Spleen (tissue), 7 donors: ENCODE data around the gene ITSN1.

Source experiments
- CTCF ChIP-seq, 11 experiments: fragments of 200-600 bp in 7 of 11; fragments of 450-650 bp in 4 of 11; sonication (generic) in 4 of 11; IDR thresholded peaks in 8 of 11; conservative IDR thresholded peaks in 3 of 11; 1 replicate in 7 of 11; 2 replicates in 4 of 11; pipeline versions ENCODE4 v1.4.0 to v1.8.0; 2016 to 2021; ENCODE audit warnings: antibody characterized with exemption in 11 of 11, inconsistent platforms in 4 of 11, mild to moderate bottlenecking in 1 of 11
- POLR2A ChIP-seq, 3 donors: fragments of 450-650 bp; IDR thresholded peaks; one replicate each; pipeline ENCODE4 v1.5.1; 2017; ENCODE audit warnings: antibody characterized with exemption in 3 of 3, mild to moderate bottlenecking in 1 of 3
- donor health status: DM: no; HTN: no; CAD: no; lungs with moderate emphysema.
- donor health status: DM: no; HTN: no; CAD: no.
- donor health status: DM: no; HTN: no; CAD: no.

DNA sequence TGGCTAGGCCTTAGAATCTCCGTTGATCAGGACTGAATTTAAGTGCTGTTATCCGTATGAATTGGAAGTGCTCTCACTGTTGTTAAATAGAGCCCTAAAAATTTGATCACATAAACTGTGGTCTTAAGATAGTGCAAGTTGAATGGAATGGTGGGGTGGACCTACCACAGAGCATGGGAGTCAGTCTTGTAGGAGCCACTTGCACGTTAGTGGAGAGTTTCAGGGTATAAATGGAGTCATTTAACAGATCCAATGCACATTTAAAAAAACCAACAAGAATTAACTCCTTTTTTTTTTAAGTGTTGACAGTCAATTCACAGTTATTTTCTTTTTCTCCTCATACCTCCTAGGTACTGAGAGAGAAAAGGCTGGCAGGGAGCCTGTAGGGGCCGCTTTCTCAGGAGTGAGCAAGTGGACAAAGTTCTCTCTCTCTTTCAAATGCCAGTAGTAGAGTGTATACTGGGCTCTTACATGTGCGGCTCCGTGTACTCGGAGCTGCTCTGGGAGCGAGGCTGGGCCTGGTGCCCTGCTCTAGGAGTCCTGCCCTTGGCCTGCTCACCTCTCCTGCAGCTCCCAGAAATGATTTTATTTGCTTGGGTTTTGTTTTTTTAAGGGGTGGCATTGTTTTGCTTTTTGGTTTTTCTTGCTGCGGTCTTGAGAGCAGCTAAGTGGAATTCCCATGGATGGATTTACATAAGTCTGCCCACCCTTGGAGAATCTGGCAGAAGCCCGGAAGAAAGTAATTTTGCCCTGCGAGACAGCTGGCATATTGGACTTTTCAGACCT, 182.0 kb downstream of the ITSN1 start:
- no peak for TF ChIP-seq POLR2A (IDR thresholded peaks at IDR 0.05)
- TF ChIP-seq CTCF (IDR thresholded peaks at IDR 0.05 in 8 of 11, conservative IDR thresholded peaks at IDR 0.05 in 3 of 11): no peak
